GM19452 (cell line): ENCODE data around the gene HDGFL2.

Source experiments
- ATAC-seq: cut with Tn5 transposase; IDR thresholded peaks from one replicate; pipeline ENCODE4 v1.9.1; 2021; ENCODE audit not compliant: unreplicated experiment

The HDGFL2 gene

GRCh38 chr19:4550479-4551050 lies 78.5 kb downstream of the HDGFL2 start:
- no peak for ATAC-seq
